Thoracic aorta (tissue), 2 donors: ENCODE measurements around the gene SCP2. TPM values are rescaled to one million over a fixed set of nuclear protein-coding genes. Genes with fewer than 3 reads are reported as not detected.

ENCODE experiments used
- ATAC-seq: fragments of 150-250 bp; one replicate; pipeline ENCODE4 v1.8.0; 2017; ENCODE audit warnings: low read depth; ENCODE audit not compliant: insufficient number of reproducible peaks, low FRiP score
- DNase-seq: peaks from one replicate; pipeline ENCODE4 v3.0.0-alpha.2; 2020; ENCODE audit warnings: low spot score
- H3K27ac ChIP-seq, 2 donors: fragments of 200-600 bp; sonication (generic); 1 replicate in 1 of 2; 2 replicates in 1 of 2; pipeline ENCODE4 v1.5.1; 2016; ENCODE audit warnings: mild to moderate bottlenecking in 2 of 2, moderate library complexity in 2 of 2
- H3K27me3 ChIP-seq: fragments of 200-600 bp; sonication (generic); replicated peaks from 2 replicates; pipeline ENCODE4 v1.6.0; 2016; ENCODE audit warnings: mild to moderate bottlenecking; ENCODE audit not compliant: insufficient read depth
- H3K36me3 ChIP-seq: fragments of 200-600 bp; sonication (generic); one replicate; pipeline ENCODE4 v1.5.1; 2016
- H3K4me1 ChIP-seq, 2 donors: fragments of 200-600 bp; sonication (generic); 1 replicate in 1 of 2; 2 replicates in 1 of 2; pipeline versions ENCODE4 v1.5.1 to v1.6.0; 2016; ENCODE audit warnings: low read depth in 2 of 2, mild to moderate bottlenecking in 1 of 2; ENCODE audit not compliant: control insufficient read depth in 1 of 2
- H3K4me3 ChIP-seq: fragments of 200-600 bp; sonication (generic); 2 replicates; pipeline ENCODE4 v1.5.1; 2016; ENCODE audit warnings: mild to moderate bottlenecking
- H3K9me3 ChIP-seq: fragments of 200-600 bp; sonication (generic); 2 replicates; pipeline ENCODE4 v1.5.1; 2016
- CTCF ChIP-seq: fragments of 200-600 bp; sonication (generic); IDR thresholded peaks from one replicate; pipeline ENCODE4 v1.5.1; 2019; ENCODE audit warnings: antibody characterized with exemption
- total RNA-seq, 2 donors: library from RNA; depleted of rRNA; stranded (reverse); fragments of >200 nt; gene quantifications; one replicate each; pipeline versions ENCODE4 v1.1.0 to v1.2.3, GENCODE V29; 2016

The SCP2 gene
- total RNA-seq, 2 donors from 2014 or later: 75.1 to 99.9 TPM

DNA sequence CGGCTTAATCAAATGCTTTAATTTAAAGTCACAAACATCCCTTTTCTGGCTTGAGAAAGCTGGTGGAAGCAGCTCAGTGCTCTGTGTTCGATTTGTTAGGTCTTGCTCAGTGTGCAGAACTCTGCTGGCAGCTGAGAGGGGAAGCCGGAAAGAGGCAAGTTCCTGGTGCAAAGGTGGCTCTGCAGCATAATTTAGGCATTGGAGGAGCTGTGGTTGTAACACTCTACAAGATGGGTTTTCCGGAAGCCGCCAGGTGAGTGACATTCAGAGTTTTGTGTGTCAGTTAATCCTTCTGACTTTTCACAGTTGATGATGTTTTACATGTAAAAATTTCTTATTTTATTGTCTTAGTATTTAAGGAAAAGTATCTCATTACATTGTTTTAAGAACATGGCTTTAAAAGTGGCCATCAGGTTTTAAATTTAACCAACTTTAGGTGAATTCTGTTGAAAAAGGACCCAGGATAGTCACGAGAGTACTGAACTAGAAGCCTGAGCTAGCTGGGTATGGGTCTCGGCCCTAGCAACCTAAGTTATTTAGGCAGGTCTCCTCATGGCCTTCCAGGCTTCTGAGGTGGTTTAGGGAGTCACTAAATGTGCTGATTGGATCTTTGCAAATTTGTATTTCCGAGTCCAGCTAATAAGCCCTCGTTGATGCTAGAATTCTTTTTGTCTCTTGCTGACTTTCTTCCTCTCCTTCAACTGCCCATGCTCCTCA lies 87.9 kb downstream of the SCP2 start:
- Histone ChIP-seq H3K27me3 (no peaks in the 10 kb centered on the region), H3K4me3 (peak overlapping the region; percentile 90), H3K36me3 (no peaks in the 10 kb centered on the region), H3K4me1 (peaks cover 17 to 19% of the 10 kb centered on the region in 2 donors), H3K9me3 (no peaks in the 10 kb centered on the region), H3K27ac (peak overlapping the region; percentile 19 to 37)
- DNase-seq (peak; percentile 11), ATAC-seq (peak; percentile 82)
- TF ChIP-seq CTCF: no peak

DNA sequence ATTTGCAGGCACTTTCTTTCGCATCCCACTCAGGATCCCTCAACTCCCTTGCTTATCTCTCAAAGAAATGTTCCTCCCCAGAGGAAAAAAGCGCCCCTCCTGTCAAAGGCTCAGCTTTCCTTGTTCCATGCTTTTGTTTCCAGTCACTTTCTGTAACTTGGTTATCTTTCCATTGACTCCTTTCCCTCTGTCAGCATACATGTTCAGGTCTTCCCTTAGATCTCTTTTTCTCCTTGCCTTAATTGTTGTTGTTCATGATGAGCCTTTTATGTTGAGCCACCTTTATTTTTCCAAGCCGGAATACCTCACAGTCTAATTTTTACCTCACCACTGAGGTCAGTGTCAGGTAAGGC lies 88.4 kb downstream of the SCP2 start:
- DNase-seq (no peak), ATAC-seq (no peak)
- Histone ChIP-seq H3K9me3 (no peaks in the 10 kb centered on the region), H3K4me1 (peaks cover 17 to 19% of the 10 kb centered on the region in 2 donors), H3K27ac (no peak overlapping the region), H3K36me3 (no peaks in the 10 kb centered on the region), H3K27me3 (no peaks in the 10 kb centered on the region), H3K4me3 (peak overlapping the region; percentile 90)
- TF ChIP-seq CTCF: no peak

DNA sequence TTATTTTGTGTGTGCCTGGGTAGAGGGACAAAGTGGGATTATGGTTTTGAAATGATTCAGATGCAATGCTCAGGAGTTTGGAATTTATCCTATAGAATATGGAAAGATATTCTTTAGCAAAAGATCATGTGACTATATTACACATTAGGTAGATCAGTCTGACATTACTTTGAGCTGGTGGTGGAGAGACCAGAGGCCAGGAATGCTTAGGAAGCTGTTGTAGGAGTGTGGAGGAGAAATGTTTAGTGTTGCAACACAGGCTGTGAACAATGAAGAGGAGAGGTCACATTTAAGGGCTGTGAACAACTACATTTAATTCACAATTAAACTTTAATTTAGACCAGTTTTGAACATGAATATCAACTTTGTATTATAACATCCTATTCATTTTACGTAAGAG lies 89.6 kb downstream of the SCP2 start:
- H3K27me3 ChIP-seq: no peaks in the 10 kb centered on the region
- H3K4me3 ChIP-seq: no peak overlapping the region
- ATAC-seq: no peak
- peaks cover 19 to 21% of the 10 kb centered on the region in 2 donors for H3K4me1 ChIP-seq
- no peaks in the 10 kb centered on the region for H3K9me3 ChIP-seq
- no peaks in the 10 kb centered on the region for H3K36me3 ChIP-seq
- no peak for TF ChIP-seq CTCF
- H3K27ac ChIP-seq: no peak overlapping the region
- no peak for DNase-seq

DNA sequence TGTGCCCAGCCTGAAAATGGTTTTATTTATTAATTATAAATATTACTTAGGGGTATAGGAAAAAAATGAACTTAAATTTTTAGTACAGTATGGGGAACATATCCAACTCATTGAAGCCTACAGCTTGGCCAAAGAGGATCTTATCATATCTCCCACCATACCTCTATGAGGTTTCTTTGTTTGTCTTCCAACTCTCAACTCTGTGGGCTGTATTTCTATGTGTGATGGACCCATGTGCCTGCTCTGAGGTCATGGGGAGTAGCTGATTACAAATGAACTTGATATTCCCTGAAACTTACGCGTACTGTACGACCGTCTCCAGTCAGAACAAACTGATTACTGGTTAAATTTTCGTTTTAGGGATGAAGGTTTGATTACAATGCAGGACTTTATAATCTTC lies 93.5 kb downstream of the SCP2 start:
- TF ChIP-seq CTCF: no peak
- no peak for ATAC-seq
- no peak overlapping the region for H3K4me3 ChIP-seq

DNA sequence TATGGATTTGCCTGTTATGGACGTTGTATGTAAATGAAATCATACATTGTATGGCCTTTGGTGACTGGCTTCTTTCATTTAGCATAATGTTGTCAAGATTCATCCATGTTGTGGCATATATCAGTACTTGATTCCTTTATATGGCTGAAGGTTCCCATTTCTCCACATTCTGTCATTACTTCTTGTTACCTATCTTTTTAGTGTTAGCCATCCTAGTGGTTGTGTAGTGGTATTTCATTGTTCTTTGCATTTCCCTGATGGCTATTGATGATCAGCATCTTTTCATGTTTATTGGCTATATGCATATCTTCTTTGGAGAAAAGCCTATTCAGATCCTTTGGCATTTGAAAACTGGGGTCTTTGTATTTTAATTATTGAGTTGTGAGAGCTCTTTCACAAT lies 95.1 kb downstream of the SCP2 start:
- H3K4me3 ChIP-seq: no peak overlapping the region
- H3K27ac ChIP-seq: no peak overlapping the region
- no peak for DNase-seq
- H3K4me1 ChIP-seq: peaks cover 4 to 10% of the 10 kb centered on the region in 2 donors
- no peaks in the 10 kb centered on the region for H3K36me3 ChIP-seq
- TF ChIP-seq CTCF: no peak
- ATAC-seq: no peak
- no peaks in the 10 kb centered on the region for H3K9me3 ChIP-seq
- H3K27me3 ChIP-seq: no peaks in the 10 kb centered on the region

More for the DNA sequence above, 93.5 kb downstream of the SCP2 start:
- no peaks in the 10 kb centered on the region for H3K36me3 ChIP-seq
- no peak for DNase-seq
- no peaks in the 10 kb centered on the region for H3K9me3 ChIP-seq
- H3K27ac ChIP-seq: no peak overlapping the region
- no peaks in the 10 kb centered on the region for H3K27me3 ChIP-seq
- H3K4me1 ChIP-seq: peaks cover 19 to 20% of the 10 kb centered on the region in 2 donors
